COLO829 (cell line): Measurements from ENCODE around the gene TMEFF1.
"Not testable (repeated sequence)": the region's sequence is repeated elsewhere in the genome, so short reads cannot be mapped to it uniquely, and the experiment has no call there.

Source experiments
- DNase-seq: peaks from one replicate; pipeline ENCODE4 v3.0.0; 2012; ENCODE audit warnings: low spot score

Gene TMEFF1, protein sequence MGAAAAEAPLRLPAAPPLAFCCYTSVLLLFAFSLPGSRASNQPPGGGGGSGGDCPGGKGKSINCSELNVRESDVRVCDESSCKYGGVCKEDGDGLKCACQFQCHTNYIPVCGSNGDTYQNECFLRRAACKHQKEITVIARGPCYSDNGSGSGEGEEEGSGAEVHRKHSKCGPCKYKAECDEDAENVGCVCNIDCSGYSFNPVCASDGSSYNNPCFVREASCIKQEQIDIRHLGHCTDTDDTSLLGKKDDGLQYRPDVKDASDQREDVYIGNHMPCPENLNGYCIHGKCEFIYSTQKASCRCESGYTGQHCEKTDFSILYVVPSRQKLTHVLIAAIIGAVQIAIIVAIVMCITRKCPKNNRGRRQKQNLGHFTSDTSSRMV

DNA sequence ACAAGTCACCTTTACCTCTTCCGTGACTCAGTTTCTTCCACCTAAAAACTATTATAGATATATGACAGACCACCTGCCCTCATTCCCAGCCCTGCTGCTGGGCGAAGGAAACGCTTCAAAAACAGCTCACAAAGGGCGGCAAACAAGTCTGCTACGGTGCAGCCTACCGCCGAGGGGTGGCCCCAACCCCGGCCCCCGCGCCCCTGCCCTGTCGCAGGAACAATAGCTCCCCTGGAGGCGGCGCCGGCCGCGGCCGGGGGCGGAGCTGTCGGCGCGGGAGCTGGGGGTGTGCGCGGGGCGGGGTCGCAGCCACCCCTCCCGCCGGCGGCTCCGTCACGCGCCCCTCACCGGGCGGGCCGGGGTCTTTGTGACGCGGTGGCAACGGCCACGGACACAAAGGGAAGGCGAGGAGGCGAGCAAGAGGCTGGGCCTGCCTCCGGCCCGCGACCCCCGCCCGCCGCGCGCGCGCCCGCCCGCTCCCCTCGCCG lies at the start of gene TMEFF1:
TSS of gene TMEFF1 (plus strand) at position 362 of the 488 bp plus-strand sequence. CDS start 396 bp downstream, outside the sequence.
- DNase-seq = no peak

- no peak for DNase-seq
Measured at GRCh38 chr9:100425758-100426157, 47.2 kb upstream of the TMEFF1 start.

GRCh38 chr9:100426189-100426529 lies 46.8 kb upstream of the TMEFF1 start:
- DNase-seq = no peak

DNA sequence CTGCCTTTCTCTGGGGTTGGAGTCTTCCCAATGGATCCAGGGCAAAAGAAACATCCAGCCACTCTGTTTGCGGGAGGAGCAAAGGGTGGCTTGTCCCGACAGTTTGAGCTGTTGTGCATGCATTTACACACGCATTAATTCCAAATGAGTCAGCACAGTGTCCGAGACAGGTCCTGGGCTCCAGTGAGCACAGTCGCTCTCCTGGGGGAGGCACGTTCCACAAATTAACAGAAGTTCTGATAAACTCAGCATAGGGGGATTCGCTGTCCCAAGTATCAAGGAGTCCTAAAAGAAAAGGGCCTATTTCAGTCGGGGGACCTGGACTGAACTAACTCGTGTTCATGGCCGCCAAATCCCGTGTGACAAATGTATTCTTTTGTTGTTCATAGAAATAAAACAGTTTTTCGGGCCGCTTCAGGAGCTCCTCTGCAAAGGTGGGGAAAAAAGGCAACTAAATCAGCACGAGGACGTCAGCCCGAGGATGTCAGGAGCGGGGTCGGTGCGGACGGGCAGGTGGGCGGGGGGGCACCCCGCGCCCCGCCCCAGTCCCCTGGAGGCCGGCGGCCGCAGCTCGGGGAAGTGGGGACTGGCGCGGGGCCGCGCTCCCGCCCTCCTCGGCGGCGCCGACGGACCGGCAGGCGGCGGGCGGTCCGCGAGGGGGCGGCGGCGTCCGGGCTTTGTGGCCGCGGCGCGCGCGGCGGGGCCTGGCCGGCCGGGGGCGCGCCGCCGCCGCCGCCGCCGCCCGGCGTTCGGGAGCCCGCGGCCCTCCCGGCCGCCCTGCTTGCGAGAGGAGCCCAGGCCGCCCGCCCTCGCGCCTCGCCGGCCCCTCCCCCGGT lies 46.2 kb upstream of the TMEFF1 start, which contains the start of gene MSANTD3:
TSS of gene MSANTD3 (plus strand) at position 614 of the 836 bp plus-strand sequence. CDS start 14,796 bp downstream, outside the sequence.
- peak; percentile 46 for DNase-seq

GRCh38 chr9:100427366-100428263 lies 45.3 kb upstream of the TMEFF1 start:
- peak; percentile 65 for DNase-seq

GRCh38 chr9:100428871-100429654 lies 43.9 kb upstream of the TMEFF1 start:
- peak; percentile 99 for DNase-seq

- no peak for DNase-seq
Measured at GRCh38 chr9:100430286-100430940, 42.5 kb upstream of the TMEFF1 start.

- no peak for DNase-seq
Measured at GRCh38 chr9:100431886-100432285, 41.1 kb upstream of the TMEFF1 start.

- no peak for DNase-seq
Measured at GRCh38 chr9:100432736-100433135, 40.2 kb upstream of the TMEFF1 start.

DNA sequence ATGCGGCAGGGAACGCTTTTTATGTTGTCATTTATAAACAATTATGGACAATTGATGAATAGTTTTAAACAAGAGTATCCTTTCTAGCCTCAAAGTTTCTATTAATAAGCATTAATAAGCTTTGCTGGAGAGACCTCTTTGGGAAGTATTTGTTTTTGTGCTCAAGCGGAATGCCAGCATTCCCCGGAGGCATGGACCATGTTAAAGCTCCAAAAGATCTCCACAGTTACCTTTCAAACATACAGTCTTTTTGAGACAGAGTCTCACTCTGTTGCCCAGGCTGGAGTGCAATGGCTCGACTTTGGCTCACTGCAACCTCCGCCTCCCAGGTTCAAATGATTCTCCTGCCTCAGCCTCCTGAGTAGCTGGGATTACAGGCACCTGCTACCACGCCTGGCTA lies 36.4 kb upstream of the TMEFF1 start:
- DNase-seq = no peak

DNA sequence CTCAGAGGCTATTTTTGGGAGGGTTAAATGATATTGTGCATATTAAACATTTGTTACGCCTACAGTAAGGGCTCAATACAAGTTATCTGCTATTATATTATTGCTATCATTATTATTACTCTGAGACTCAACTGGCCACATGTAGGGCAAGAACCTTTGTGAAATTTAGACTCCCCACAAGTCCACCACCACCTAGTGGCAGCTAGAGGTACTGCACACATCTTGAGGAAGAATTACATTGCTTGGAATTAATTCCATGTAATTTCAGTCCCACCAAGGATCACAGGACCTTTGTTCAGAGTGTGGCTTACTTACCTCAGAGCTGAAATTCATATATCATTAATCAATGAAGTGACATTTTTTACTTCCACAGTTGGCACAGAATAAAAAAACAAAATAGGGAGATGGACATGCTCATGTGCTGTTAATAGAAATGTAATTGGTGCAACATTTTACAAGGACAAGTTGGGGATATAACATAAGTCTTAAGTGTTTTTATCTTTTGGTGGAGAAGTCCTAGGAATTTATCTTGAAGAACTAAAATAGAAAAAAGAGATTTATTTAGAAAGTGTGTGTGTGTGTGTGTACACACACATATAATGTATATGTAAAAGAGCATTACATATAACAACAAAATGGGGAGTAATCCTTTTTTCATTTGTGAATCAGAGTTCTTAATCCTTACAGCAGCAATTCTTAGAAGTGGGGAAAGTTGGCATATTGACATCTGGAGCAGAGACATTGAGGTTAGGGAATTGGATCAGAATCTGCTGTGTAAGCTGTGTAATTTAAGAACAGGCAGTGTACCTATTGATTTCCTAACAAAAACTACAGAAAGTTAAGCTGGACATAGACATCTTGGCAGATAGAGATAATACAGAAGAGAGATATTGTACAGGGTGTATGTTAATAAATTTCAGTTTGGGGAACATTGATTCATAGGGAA lies 34.8 kb upstream of the TMEFF1 start:
- peak; percentile 81 for DNase-seq

DNA sequence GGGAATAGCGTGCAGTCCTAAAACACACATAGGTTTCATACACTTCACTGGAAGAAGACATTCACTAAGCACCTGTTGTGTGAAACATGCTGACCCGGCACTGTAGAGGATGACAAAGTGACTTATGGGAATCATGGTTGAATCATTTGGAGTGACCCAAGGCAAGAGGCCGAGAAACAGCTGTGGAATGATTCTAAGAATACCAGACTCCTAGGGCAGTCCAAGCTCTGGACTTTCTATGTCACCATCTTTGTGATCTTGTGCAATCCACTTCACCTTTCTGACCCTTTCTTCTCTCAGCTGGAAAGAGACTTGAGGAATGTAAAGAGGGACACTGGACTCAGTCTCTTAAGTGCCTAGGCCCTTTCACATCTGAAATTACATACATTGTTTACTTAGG lies 32.9 kb upstream of the TMEFF1 start:
- DNase-seq = no peak

DNA sequence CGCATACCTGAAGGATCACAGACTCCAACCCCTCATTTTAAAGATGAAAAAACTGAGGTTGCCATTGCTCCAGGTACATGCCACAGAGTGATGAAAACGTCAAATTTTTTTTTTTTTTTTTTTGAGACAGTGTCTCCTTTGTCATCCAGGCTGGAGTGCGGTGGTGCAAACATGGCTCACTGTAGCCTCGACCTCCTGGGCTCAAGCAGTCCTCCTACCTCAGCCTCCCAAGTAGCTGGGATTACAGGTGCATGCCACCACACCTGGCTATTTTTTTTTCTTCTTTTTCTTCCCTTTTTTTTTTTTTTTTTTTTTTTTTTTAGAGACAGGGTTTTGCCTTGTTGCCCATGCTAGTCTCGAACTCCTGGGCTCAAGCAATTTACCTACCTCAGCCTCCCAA lies 32.5 kb upstream of the TMEFF1 start:
- not testable (repeated sequence) for DNase-seq

DNA sequence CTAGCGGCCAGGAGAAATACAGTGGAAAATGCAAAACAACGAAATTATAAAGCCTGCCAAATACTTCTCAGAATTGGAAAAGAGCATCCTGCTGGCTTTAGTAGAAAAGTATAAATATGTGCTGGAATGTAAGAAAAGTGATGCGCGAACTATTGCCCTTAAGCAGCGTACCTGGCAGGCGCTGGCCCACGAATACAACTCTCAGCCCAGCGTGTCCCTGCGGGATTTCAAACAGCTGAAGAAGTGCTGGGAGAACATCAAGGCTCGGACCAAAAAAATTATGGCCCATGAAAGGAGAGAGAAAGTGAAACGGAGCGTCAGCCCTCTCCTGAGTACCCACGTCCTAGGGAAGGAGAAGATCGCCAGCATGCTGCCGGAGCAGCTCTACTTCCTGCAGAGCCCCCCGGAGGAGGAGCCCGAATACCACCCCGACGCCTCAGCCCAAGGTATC lies 31.0 kb upstream of the TMEFF1 start:
- no peak for DNase-seq

DNA sequence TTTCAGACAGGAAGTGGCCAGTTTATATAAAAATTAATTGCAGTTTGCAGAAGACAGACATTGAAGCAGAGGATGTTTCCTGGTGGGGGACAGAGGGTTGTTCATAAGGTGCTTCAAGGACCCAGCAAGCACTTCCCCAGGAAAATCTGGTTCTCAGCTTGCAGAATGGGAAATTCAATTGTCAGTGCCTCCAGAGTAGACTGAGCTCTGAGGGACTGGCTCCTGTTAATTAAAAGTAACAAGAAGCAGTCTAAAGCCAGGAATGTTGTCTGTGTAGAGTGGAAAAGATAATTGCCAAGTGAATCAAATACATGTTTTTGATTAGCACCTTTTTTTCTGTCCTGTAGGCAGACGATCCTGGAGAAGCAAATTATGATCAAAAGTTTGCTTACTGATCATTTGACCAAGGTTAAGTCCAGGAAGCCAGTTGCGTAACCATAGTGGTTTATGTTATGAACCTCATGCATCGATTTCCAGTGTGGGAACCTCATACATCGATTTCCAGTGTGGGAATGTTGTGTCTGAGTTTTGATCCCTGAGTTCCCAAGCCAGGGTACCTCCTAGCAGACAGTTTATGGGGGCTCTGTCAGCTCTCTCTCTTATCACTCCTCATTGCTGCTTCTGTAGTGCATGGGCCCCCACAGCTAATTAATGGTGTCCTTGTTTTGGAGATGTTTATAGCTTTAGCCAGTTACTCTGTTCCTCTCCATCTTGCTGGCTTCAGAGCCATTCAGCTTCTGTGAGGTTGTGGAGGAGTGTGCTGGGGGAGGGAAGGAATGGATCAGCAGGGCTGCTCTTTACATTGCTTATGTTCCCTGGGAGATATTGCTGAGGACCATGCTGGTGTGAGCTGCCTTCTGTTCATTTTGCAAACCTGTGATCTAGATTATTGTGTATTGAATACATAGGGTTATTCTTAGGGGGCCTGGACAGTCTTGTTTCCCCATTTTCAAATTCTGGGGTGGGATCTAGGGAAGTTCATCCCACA lies 28.9 kb upstream of the TMEFF1 start:
- no peak for DNase-seq

GRCh38 chr9:100445161-100445902 lies 27.6 kb upstream of the TMEFF1 start:
- no peak for DNase-seq

- no peak for DNase-seq
Measured at GRCh38 chr9:100445903-100446549, 26.9 kb upstream of the TMEFF1 start.
